HG03558 (cell line): ENCODE results near the gene DAD1.

Source experiments
- ATAC-seq: cut with Tn5 transposase; IDR thresholded peaks from one replicate; pipeline ENCODE4 v1.9.1; 2021; ENCODE audit warnings: moderate number of reproducible peaks; ENCODE audit not compliant: unreplicated experiment; ENCODE audit errors: extremely low read depth

The DAD1 gene

DNA sequence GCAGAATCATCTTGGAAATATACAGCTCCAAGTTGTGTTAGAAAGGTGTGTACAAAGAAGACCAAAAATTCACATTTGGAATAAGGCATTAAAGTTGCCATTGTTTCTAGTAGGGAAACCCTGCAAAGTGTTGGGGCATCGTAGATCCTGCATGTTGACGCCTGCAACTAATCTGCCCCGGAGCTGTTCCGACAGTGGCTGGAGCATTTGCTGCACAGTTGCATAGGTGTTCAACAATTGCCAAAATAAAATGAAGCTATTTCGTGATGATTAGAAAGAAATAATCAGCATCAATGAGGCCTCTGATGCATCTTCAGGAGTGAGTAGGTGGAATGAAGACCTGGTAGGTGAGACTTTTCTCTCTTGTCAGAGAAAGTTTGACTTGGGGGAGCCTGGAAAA lies 47.3 kb downstream of the DAD1 start:
- ATAC-seq, result no peak

GRCh38 chr14:22540811-22541360 lies 48.1 kb downstream of the DAD1 start:
- ATAC-seq, result no peak

- ATAC-seq, result no peak
These were observed 48.7 kb downstream of the DAD1 start for GRCh38 chr14:22540293-22540692.

GRCh38 chr14:22539831-22540230 lies 49.2 kb downstream of the DAD1 start:
- ATAC-seq, result no peak

DNA sequence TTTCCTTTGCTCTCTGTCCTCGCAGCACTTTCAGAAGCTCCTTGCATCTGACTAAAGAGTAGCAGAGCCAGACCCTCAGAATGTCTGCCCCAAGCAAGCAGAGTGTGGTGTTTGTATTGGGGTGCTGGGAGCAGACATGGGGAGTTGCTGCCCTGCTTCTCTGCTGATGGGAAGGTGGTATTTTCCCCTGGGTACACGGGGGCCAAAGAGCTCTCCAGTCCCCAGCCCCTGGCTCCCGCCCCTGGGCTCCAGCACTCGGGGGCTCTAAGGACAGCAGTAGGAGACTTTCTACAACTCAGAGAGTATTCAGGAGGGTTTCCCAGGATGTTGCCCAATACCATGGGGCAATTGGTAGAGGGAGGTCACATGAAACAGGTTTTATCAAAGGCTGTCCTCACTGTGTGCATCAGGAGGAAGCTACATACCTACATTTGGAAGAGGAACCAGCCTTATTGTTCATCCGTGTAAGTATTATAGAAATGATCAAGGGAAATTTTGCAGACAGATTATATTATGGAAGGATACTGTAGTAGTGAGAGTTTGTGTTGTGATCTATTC lies 50.3 kb downstream of the DAD1 start:
- ATAC-seq, result no peak

DNA sequence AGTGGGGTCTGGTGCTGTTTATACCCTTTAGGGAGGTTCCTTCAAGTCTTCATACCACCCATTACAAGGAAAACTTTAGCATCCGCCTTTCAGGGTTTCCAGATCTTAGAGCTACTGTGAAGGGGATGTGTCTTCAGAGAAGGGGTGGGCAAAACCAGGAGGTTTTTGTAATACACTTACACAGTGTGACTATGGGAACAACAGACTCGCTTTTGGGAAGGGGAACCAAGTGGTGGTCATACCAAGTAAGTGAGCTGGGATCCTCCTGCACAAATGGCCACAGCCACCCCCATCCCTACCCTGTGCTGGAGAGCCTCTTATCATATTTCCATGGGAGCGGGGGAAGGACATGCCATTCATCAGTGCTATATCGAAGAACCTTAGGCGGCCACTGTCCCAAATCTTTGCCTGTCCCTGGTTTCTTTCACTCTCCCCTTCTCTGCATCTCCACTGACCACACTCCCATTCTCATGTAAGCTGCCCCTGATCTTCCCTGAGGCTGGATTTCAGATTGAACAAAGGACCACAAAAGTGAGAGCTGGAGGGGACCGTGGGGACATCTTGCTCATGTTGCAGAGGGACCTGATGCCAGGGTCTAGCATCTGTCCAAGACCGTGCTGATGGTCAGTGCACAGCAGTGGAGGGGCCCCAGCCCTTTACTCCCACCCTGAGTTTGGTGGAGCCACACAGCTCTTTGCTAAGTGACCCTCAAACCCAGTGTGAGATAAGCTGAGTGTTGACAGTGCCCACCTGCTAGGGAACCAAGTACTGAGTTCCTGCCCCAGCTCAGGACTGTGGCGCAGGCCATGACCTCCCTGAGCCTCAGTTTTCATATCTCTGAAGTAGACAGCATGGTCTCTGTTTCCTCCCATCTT lies 51.4 kb downstream of the DAD1 start:
- no peak for ATAC-seq

DNA sequence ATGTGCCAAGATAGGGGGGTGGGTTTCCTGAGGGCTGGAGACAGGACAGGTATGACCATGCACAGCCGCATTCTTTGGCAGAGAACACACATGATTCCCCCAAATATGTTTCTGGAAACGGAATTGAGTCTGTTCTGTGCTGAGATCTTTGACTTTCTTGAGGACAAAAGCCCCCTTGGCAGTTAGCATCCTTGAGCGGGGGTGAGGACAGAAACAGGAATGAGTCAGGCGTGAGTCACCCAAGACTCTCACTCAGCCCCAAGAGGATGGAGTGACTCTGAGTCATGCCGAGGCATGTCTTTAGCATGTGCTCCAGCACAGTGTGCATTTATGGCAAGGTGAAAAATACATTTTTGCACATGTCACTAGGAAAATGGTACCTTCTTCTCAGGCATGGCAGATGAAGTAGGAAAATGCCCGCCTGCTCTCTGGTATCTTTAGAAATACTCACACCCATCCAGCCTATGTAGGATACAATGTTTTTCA lies 52.1 kb downstream of the DAD1 start:
- peak; percentile 65 for ATAC-seq

GRCh38 chr14:22535916-22536315 lies 53.1 kb downstream of the DAD1 start:
- no peak for ATAC-seq

DNA sequence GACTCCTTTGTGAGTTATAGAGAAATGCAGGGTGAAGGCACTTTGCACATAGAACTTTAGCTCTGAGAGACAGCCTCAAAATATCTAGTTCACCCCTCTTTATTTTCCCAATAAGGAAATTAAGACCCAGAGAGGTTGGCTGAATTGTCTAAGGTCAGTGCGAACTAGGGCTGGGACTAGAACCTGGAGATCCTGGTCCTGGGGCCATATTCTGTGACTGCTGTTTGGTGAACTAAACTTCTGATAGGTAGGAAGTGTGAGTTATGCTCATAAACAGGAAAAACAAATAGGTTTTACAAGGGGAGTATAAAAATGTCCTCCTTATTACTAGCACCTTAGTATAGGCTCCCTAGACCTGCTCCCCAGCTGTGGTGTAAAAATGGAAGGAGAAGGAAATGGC lies 53.9 kb downstream of the DAD1 start:
- no peak for ATAC-seq

DNA sequence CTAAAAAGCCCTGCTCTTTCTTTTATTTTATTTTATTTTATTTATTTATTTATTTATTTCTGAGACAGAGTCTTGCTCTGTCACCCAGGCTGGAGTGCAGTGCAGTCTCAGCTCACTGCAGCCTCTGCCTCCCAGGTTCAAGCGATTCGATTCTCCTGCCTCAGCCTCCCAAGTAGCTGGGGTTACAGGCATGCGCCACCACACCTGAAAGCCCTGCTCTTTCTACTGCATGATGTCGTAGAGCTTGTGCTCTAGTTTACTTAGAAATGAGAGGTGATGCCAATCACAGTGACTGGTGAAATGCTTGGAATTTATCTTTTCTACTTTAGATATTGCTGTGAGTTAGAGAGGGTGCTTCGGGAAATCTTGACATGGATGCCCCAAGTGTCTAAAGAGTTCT lies 54.5 kb downstream of the DAD1 start:
- no peak for ATAC-seq

GRCh38 chr14:22533739-22534359 lies 55.2 kb downstream of the DAD1 start:
- no peak for ATAC-seq

DNA sequence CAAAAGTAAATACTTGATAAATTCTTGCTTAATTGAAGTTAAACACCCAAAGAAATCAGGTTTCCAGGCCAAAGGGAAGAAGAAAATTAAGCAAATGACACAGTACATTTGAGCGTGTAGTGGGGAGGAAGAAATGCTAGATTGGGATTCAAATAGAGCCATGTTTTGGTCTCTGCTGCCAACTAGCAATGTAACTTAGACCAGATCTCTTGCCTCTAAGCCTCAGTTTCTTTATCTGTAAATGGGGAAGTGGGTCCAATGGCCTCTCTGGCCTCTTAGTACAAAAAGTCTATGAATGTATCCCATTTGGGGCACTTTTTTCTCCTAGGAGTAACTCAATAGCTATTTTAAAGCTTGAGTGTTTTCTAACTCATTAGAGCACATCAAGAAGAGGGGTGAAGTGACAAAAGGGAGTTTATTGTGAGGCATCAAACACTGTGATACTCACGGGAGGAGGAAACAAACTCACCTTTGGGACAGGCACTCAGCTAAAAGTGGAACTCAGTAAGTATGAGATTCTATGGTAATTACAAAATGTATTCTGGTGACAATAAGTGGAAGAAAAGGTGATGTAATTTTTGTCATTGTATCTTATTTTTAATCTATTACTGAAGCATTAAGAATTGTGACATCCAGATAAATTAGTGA lies 55.8 kb downstream of the DAD1 start:
- ATAC-seq, result no peak

DNA sequence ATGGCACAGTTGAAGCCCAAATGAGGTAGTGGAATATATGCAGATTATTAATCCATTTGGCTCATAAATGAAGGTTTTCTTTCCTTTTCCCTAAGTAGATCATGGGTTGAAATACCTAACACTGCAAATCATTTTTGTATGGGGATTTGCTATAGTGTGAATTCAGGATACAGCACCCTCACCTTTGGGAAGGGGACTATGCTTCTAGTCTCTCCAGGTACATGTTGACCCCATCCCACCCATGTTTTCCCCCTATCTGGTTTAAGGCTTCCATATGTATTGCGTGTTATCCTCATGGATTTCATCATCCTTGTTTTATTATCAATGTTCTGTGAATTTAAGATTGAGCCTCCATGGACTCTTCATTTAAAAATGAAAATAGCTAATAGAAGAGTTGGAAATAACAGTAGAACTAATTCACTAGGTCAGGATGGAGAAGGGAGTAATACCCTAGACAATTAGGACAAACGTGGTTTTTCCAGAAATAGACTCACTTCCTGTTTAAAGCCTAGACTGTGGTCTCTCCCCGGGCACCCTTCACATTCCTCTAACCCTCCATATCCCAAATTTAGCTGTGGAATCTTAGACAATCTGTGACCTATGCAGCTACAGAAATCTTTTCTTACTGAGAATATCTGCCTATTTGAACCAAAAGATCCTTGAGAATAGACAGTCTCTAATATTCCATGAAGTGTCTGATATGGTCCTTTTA lies 56.5 kb downstream of the DAD1 start:
- ATAC-seq, result no peak

- peak; percentile 51 for ATAC-seq
These were observed 57.3 kb downstream of the DAD1 start for GRCh38 chr14:22531451-22532344.

DNA sequence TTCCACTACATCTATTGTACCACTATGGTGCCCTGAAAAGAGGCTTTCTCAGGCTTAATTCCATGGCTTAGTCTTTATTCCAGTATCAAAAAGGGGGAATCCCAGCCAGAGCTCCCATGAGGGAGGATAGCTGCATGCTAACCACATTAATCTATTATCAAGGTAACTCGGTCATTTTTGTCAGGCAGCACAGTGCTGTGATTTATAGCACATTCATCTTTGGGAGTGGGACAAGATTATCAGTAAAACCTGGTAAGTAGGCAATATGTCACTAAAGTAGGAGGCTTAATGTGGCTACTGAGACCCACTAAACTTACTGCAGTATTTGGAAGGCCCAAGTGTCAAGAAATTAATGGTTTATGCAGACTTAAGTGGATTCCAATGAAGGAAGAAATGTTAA lies 58.9 kb downstream of the DAD1 start:
- ATAC-seq, result no peak

- ATAC-seq, result no peak
These were observed 62.3 kb downstream of the DAD1 start for GRCh38 chr14:22526744-22527143.

DNA sequence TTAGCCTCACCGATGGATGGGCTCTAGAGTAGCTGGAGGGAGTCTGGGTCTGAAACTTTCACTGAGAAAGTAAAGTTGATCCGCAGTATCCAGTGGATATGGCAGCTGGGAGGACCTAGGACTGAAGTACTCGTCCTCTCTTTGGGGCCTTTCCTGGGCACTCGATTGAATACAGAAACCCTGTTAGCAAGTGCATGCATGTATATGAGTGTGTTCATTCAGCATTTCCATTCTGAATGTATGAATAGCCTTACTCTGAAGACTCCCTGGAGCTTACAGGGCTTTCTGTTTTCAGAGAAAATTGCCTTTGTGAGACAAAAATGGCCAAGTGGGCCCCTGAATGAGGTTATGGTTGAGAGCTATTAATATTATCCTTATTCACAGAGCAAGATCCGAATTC lies 62.8 kb downstream of the DAD1 start:
- no peak for ATAC-seq

DNA sequence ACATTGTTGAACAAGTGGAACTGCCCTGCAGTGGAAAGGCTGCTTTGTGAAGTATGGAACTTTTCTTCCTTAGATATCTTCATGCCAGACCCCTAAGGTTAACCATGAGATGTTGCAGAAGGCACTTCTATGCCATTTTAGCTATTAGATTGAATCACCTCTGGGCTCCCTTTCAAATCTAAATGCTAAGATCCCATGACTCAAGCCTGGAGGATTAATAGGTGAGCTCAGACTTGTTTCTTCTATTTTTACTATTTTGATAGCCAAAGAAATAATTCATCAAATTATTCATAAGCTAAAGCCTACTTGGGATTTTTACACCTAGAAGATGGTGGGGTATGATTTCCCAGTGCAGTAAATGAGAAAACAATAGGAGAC lies 64.3 kb downstream of the DAD1 start:
- no peak for ATAC-seq

DNA sequence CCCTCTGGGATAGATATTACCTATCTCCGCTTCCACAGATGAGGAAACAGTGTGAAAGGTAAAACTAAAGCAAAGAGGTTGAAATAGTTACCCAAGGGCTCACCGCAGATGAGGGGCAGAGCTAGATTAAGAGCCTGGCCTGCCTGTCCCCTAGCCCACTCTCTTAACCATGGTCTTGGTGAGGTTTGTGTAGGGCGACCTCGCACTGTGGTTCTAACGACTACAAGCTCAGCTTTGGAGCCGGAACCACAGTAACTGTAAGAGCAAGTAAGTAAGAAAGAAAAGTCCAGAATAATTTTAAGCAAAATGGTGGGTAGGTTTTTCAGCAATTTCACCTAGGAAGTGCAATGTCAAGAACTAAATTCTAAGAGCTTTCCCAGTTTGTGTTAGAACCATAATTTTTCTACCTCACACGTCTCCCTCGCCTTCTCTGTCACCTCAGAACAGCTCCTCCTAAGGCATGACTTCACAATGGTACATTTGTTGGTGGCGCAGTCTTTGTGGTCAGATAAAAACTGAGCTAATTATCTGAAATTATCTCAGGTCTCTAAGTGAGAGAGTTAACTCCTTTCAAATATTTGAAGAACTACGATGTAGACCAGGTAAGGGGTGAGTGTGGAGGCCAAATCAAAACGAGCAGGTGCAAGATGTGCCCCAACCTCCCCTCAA lies 64.8 kb downstream of the DAD1 start:
- ATAC-seq, result no peak
